ENCODE results near the gene AHNAK2. TPM values are rescaled to one million over a fixed set of nuclear protein-coding genes. Genes with fewer than 3 reads are reported as not detected.
"Not testable (repeated sequence)": the region's sequence is repeated elsewhere in the genome, so short reads cannot be mapped to it uniquely, and the experiment has no call there.

The AHNAK2 gene
- total RNA-seq, 1 donor from 2014 or later, result 47.2 TPM

GRCh38 chr14:104903990-104904389, 74.2 kb downstream of the AHNAK2 start:
- DNase-seq (ENCODE audit: extremely low read depth, low read depth, low spot score), result no peak

GRCh38 chr14:104900639-104901512, 77.3 kb downstream of the AHNAK2 start:
- no peak for DNase-seq (ENCODE audit: extremely low read depth, low read depth, low spot score)

- no peak for DNase-seq (ENCODE audit: extremely low read depth, low read depth, low spot score)
Observed at GRCh38 chr14:104899781-104900180, 78.4 kb downstream of the AHNAK2 start.

DNA sequence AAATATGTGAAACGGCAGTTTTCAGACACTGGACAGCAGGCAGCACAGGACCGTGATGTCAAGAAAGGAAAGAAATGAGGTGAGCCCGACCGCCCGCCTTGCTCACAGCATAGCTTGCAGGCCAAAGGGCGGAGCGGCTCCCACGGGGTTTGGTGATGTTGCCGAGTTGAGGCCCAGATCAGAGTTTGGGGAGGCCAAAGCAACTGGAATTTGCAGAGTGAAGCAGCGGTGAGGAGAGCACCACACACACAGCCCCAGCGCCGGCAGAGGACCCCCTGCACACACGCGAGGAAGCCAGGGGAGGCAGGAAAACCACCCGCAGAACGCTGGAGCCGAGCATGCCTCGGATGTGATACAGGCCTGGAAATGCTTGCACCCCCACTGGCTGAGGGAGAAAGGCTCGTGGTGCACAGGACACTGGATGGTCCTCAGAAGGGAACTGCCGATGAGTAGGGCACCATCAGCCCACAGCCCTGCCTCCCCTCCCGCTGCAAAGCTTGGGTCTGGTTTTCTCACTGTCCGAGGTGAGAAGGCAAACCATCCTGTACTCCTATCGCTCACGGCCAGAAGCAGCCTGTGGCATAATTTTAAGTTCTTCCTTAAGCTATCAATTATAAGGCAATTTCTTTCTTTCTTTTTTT, 79.2 kb downstream of the AHNAK2 start:
- DNase-seq (ENCODE audit: extremely low read depth, low read depth, low spot score), result no peak

DNA sequence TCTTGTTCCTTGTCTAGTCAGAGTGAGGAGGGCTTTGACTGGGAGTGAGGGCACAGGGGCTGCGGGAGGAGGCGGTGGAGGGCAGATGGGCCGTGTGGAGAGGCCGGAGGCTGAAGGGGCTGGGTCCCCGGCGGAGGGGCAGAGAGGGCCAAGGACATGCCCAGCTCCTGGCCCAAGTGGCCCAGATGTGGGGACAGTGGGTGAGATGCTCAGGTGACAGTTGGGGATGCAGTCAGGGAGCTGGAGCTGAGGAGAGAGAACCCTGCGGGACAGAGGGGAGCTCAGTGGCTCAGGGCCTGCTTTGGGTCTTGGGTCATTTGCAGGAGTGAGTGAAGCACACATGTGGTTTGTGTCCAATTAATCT, 80.0 kb downstream of the AHNAK2 start:
- DNase-seq (ENCODE audit: extremely low read depth, low read depth, low spot score), result no peak

GRCh38 chr14:104897330-104898194, 80.6 kb downstream of the AHNAK2 start:
- no peak for DNase-seq (ENCODE audit: extremely low read depth, low read depth, low spot score)

DNA sequence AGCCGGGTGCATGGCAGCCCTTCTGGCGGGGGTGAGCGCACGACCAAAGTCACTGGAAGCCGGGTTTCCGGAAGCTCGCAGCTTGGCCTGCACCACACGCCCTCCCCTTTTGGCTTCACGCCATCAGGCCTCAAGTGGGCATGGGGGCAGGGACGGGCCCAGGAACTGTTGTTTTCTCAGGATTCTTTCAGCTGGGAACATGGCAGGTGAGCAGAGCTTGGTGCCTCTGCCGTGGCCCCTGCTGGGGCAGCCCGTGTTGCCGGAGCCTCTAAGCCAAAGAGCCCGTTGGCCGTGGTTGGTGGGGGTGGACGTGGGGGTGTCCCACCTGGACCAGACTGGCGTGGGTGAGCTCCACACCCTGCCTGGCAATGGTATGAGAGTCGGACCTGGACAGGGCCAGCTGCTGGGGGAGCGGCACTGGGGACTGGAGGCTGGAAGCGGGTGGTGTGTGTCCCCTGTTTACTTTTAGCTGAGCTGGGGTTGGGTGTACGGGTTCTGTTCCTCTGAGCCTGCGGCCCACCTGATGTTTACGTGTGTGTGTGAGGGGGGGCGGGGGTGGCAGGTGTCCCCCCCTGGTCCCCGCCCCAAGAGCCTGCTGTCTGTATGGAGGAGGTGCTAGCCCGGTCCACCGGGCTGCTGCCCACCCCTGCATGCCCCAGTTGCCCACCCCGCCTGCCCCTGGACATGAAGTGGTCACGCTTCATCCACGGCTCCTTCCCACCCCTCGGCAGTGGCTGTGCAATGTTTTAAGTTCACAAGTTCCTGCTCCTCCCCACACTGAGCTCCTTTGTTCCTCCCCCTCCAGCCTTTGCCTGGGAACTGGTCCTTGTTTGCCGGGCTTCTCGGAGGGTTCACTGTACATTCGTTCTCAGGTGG, 82.2 kb downstream of the AHNAK2 start:
- no peak for DNase-seq (ENCODE audit: extremely low read depth, low read depth, low spot score)

DNA sequence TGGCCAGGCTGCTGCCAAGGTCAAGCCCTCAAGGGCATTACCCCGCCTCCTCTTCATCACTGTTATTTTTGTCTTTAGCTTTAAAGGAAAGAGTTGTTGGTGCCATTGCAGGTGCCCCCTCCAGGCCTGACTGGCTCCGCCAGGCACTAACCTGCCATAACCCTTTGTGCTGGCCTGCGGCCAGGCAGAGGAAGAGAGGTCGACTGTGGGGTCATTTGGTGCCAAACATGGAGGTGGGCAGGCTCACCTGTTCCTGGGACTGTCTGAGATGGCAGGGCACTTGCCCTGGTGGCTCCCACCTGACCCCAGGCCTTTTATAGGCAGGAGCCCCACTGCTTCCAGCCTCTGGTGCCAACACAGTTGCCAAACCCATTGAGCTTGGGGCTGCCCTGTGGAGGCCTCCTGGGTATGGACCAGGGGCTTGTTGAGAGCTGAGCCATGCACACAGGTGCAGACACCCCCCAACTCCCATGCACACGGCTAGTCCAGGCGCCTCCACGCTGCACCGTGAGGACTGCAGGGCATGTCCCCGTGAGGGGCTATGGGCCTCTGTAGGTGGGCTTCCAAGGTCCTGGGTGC, 82.9 kb downstream of the AHNAK2 start:
- DNase-seq (ENCODE audit: extremely low read depth, low read depth, low spot score), result no peak

GRCh38 chr14:104894331-104895206, 83.6 kb downstream of the AHNAK2 start:
- DNase-seq (ENCODE audit: extremely low read depth, low read depth, low spot score), result no peak

DNA sequence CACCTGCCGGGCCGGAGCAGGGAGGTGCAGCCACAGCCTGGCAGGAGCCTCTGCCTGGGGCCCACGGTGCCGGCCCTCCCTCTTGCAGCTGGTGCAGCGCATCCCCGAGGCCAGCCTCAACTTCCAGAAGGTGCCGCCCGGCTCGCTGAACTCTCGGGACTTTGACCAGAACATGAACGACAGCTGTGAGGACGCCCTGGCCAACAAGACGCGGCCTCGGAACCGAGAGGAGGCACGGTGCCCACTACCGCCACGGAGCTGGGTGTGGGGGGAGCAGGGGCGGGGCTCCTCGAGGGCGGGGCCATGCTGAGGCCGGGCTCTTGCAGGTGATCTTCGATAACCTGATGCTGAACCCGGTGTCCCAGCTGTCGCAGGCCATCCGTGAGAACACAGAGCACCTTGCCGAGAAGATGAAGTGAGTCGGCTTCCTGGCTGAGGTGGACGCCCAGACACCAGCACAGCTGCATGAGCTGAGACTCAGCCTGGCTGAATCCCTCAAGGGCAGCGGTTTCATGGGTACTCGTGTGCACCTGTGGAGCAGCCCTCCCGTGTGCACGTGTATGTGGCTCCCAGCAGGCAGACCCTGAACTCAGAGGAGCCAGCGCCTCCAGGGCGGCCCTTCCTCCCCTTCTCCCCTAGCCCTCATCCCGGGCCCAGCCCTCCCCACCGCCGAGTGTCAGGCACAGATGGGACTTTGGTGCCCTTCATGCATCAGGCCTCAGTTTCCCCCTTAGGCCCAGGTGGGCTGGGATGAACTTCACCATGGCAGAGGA, 84.6 kb downstream of the AHNAK2 start:
- DNase-seq (ENCODE audit: extremely low read depth, low read depth, low spot score), result no peak

DNA sequence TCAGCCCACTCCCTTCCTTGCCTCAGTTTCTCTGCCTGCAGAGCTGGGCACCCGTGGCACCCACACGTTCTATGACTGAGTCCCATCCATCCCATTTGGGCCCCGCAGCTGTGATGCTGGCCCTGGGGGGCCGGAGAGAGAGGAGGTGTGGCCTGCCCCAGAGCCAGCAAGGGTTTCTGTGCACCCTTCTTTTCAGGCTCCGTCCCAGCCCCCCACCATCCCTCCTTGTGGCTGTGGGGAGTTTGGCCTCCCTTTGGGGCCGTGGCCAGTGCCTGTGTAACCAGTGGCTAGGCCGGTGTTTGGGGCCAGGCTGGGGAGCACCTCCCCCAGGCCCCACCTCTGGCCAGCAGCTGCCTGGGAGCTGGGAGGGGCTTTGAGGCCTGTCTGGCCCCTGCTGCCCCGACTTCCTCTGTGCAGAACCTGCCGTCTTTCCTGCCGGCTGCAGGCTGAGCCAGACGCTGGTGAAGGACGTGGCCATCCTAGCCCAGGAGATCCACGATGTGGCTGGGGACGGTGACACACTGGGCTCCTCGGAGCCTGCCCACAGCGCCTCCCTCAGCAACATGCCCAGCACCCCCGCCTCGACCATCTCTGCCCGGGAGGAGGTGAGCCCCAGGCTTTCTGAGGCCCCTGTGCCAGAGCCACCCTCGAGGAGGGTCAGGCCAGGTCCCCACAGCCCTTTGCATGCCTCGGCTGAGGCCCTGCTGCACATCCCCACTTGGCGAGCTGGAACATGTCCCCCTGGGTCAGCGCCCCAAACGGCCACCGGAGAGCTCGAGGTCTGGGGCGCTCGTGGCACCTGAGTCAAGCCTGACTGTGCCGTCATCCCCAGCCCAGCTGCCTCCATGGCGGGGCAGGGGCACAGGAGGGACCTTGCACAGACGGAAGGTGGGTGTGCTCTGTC, 85.4 kb downstream of the AHNAK2 start:
- DNase-seq (ENCODE audit: extremely low read depth, low read depth, low spot score), result no peak

DNA sequence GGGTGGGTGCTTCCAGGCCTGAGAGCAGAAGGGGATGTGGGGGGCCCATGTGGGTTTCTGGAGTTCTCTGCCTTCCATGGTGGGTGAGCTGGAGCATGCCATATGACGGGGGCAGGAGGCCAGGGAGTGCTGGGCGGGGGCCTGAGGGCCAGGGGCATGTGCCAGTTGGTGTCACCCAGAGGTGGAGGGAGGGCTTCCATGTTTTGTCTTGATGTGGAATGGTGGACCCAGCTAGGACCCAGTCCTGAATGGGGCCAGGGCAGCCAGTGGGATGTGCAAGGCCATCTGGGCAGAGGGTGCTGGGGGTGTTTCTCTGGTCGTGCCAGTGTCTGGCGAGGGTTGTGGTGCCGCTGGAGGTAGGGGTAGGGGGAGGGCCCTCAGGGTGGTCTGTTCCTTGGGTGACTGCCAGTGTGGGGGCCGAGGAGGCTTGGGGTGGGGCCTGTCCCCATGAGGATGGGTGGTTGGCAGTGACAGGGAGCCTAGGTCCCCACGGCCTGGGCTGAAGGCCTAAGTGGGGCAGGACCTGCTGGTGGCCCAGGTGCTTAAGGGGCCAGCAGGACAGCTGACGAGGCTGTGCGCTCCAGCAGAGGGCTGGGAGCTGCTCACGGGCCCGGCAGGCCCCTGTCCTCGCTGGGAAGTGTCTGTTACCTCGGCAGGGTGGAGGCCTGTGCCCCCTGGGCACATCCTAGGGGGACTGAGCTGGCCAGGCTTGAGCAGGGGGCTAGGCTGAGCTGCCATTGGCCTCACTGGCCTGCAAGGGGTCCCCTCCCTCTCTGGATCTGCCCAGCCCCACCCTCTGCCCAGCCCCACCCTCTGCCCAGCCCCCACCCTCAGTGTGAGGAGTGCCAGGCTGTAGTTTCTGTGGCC, 86.3 kb downstream of the AHNAK2 start:
- DNase-seq (ENCODE audit: extremely low read depth, low read depth, low spot score), result no peak

DNA sequence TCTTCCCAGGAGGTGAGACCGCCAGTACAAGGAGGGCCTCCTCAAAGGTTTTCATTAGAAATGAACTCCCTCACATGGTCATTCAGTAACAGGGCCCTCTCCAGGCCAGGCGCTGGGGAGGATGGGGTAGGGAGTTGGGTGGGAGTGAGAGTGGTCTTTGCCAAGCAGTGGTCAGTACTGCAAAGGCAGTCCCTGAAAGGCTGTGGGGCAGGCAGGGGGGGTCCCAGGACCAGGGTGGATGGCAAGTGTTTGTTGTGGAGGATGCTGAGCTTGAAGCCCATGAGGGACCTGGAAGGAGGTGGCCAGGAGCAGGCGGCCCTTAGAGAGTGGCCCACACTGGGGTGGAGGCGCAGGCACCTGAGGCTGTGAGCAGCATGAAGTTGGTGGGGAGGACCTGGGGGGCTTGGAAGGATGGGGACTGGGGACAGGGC, 87.0 kb downstream of the AHNAK2 start:
- no peak for DNase-seq (ENCODE audit: extremely low read depth, low read depth, low spot score)

- not testable (repeated sequence) for DNase-seq (ENCODE audit: extremely low read depth, low read depth, low spot score)
Observed at GRCh38 chr14:104890292-104890691, 87.9 kb downstream of the AHNAK2 start.

DNA sequence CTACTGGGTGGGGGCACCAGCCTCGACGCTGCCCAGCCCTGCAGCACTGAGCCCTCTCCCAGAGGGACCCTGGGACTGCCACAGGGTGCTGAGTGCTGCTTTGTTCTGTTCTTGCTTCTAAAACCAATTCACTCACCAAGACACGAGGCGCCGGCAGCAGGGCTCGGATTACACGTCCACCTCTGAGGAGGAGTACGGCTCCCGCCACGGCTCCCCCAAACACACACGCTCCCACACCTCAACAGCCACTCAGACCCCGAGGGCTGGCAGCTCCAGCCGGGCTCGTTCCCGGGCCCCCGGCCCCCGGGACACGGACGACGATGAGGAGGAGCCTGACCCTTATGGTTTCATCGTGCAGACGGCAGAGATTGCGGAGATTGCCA, 88.8 kb downstream of the AHNAK2 start:
- DNase-seq (ENCODE audit: extremely low read depth, low read depth, low spot score), result no peak

Measured in glomerular endothelial cell (primary cell).